IMR-90 (cell line): ENCODE results near the gene DACT1. TPM values are rescaled to one million over a fixed set of nuclear protein-coding genes. Genes with fewer than 3 reads are reported as not detected.

ENCODE experiments used
- ATAC-seq: fragments of 200-7000 bp; cut with Tn5 transposase; 2 replicates; pipeline ENCODE4 v1.9.1; 2020; ENCODE audit warnings: low read depth, mild to moderate bottlenecking, moderate library complexity
- BruUV-seq: library from RNA; stranded (reverse); fragments of 400-500 nt; replicated peaks from 2 replicates; lab custom pipeline; 2021; lab: Mats Ljungman, UMichigan
- CTCF ChIA-PET: fragments of 300-600 bp; formaldehyde crosslinking; extraction: SDS; loops from one replicate; lab custom pipeline; 2021; ENCODE audit warnings: antibody characterized with exemption; lab: Yijun Ruan, JAX
- POLR2A ChIA-PET: fragments of 300-600 bp; sonication (Branson Sonifier 250); formaldehyde crosslinking; loops from one replicate; lab custom pipeline; 2022; ENCODE audit warnings: antibody characterized with exemption; ENCODE audit not compliant: unreplicated experiment; lab: Charles Lee
- DNase-seq: peaks from one replicate; pipeline ENCODE4 v3.0.0; 2013
- H2AFZ ChIP-seq: replicated peaks from 2 replicates; pipeline ENCODE3; 2013; ENCODE audit warnings: low read length, mild to moderate bottlenecking; ENCODE audit not compliant: poor library complexity
- H2AK5ac ChIP-seq: 2 replicates; pipeline ENCODE4 v1.6.1; 2013; ENCODE audit warnings: low read depth, low read length, inconsistent platforms
- H2AK9ac ChIP-seq: replicated peaks from 2 replicates; pipeline ENCODE3; 2013; ENCODE audit warnings: mild to moderate bottlenecking, low read depth, low read length, moderate library complexity; ENCODE audit not compliant: poor library complexity
- H2BK120ac ChIP-seq: 2 replicates; pipeline ENCODE4 v1.6.1; 2013; ENCODE audit warnings: low read depth, low read length, inconsistent platforms
- H2BK15ac ChIP-seq: 3 replicates; pipeline ENCODE4 v1.6.1; 2013; ENCODE audit warnings: low read depth, low read length, inconsistent platforms
- H2BK20ac ChIP-seq: 2 replicates; pipeline ENCODE4 v1.6.1; 2013; ENCODE audit warnings: low read depth, mild to moderate bottlenecking, inconsistent platforms, low read length, moderate library complexity
- H2BK5ac ChIP-seq: 2 replicates; pipeline ENCODE4 v1.6.1; 2013; ENCODE audit warnings: mild to moderate bottlenecking, low read depth, low read length, inconsistent platforms; ENCODE audit not compliant: poor library complexity, severe bottlenecking
- H3K14ac ChIP-seq: replicated peaks from 2 replicates; pipeline ENCODE4 v1.6.1; 2013; ENCODE audit warnings: low read depth, low read length, inconsistent platforms
- H3K18ac ChIP-seq: 2 replicates; pipeline ENCODE4 v1.6.1; 2013; ENCODE audit warnings: low read depth, low read length, control low read depth
- H3K23ac ChIP-seq: 2 replicates; pipeline ENCODE4 v1.6.1; 2013; ENCODE audit warnings: low read depth, low read length, inconsistent platforms
- H3K27ac ChIP-seq: 2 replicates; pipeline ENCODE4 v1.5.1; 2013; ENCODE audit warnings: mild to moderate bottlenecking, control low read depth, low read length; ENCODE audit not compliant: insufficient read depth
- H3K27me3 ChIP-seq: 2 replicates; pipeline ENCODE4 v1.6.1; 2013; ENCODE audit warnings: low read length; ENCODE audit not compliant: control insufficient read depth, insufficient read depth
- H3K36me3 ChIP-seq: 2 replicates; pipeline ENCODE4 v1.6.1; 2013; ENCODE audit warnings: low read length, mixed read lengths; ENCODE audit not compliant: control insufficient read depth, insufficient read depth
- H3K4ac ChIP-seq: 2 replicates; pipeline ENCODE4 v1.6.1; 2013; ENCODE audit warnings: low read depth, low read length, inconsistent platforms
- H3K4me1 ChIP-seq: 2 replicates; pipeline ENCODE4 v1.6.1; 2013; ENCODE audit warnings: low read length, mixed read lengths; ENCODE audit not compliant: control insufficient read depth, insufficient read depth
- H3K4me2 ChIP-seq: 2 replicates; pipeline ENCODE4 v1.6.1; 2013; ENCODE audit warnings: low read depth, mild to moderate bottlenecking, control low read depth, low read length, moderate library complexity
- H3K4me3 ChIP-seq: 2 replicates; pipeline ENCODE4 v1.5.1; 2013; ENCODE audit warnings: low read depth, mild to moderate bottlenecking, control low read depth, low read length, moderate library complexity; ENCODE audit not compliant: insufficient read depth
- H3K56ac ChIP-seq: 2 replicates; pipeline ENCODE4 v1.6.1; 2013; ENCODE audit warnings: low read length, inconsistent platforms; ENCODE audit not compliant: insufficient read depth; ENCODE audit errors: extremely low read depth
- H3K79me1 ChIP-seq, 2 experiments: 2 replicates each; pipeline ENCODE4 v1.6.1; 2013; ENCODE audit warnings: low read length in 2 of 2, inconsistent platforms in 1 of 2, low read depth in 1 of 2
- H3K9ac ChIP-seq: 2 replicates; pipeline ENCODE4 v1.6.1; 2013; ENCODE audit warnings: low read depth, low read length, control low read depth
- H3K9me1 ChIP-seq: 2 replicates; pipeline ENCODE4 v1.6.1; 2013; ENCODE audit warnings: low read length, inconsistent platforms; ENCODE audit not compliant: insufficient read depth
- H3K9me3 ChIP-seq: 2 replicates; pipeline ENCODE4 v1.6.1; 2013; ENCODE audit warnings: low read length; ENCODE audit not compliant: control insufficient read depth, insufficient read depth
- H4K20me1 ChIP-seq: 2 replicates; pipeline ENCODE4 v1.6.1; 2013; ENCODE audit warnings: low read length, inconsistent platforms; ENCODE audit not compliant: insufficient read depth
- H4K5ac ChIP-seq: 2 replicates; pipeline ENCODE4 v1.6.1; 2013; ENCODE audit warnings: mild to moderate bottlenecking, low read depth, low read length, control low read depth
- H4K8ac ChIP-seq, 2 experiments: 2 replicates each; pipeline ENCODE4 v1.6.1; 2013; ENCODE audit warnings: low read depth in 2 of 2, low read length in 2 of 2, control low read depth in 1 of 2, inconsistent platforms in 1 of 2
- H4K91ac ChIP-seq: 2 replicates; pipeline ENCODE4 v1.6.1; 2013; ENCODE audit warnings: low read depth, low read length, inconsistent platforms; ENCODE audit not compliant: insufficient read depth
- BHLHE40 ChIP-seq: fragments of 150-350 bp; IDR thresholded peaks from 2 replicates; pipeline ENCODE4 v1.6.1; 2016; ENCODE audit warnings: mild to moderate bottlenecking, low read depth, low read length
- CEBPB ChIP-seq: IDR thresholded peaks from 2 replicates; pipeline ENCODE4 v1.6.1; 2012; ENCODE audit warnings: low read depth, low read length, improper control_type of control experiment
- FOS ChIP-seq: fragments of 150-350 bp; IDR thresholded peaks from 2 replicates; pipeline ENCODE4 v1.6.1; 2016; ENCODE audit warnings: low read depth, low read length
- MAFK ChIP-seq: IDR thresholded peaks from 2 replicates; pipeline ENCODE4 v1.6.1; 2012; ENCODE audit warnings: low read depth, low read length, improper control_type of control experiment
- MAZ ChIP-seq: IDR thresholded peaks from 2 replicates; pipeline ENCODE4 v1.6.1; 2012; ENCODE audit warnings: low read depth, mild to moderate bottlenecking, low read length, improper control_type of control experiment, moderate library complexity, borderline replicate concordance
- RAD21 ChIP-seq: IDR thresholded peaks from 2 replicates; pipeline ENCODE4 v1.6.1; 2012; ENCODE audit warnings: low read length, improper control_type of control experiment
- RCOR1 ChIP-seq: IDR thresholded peaks from 2 replicates; pipeline ENCODE4 v1.6.1; 2012; ENCODE audit warnings: mild to moderate bottlenecking, low read length, improper control_type of control experiment; ENCODE audit not compliant: insufficient replicate concordance
- whole genome bisulfite sequencing, 2 experiments: methylation state at CpG; one replicate each; pipeline versions ENCODE4 v1.1.5 to v1.1.7; 2013; ENCODE audit warnings: missing lambda C conversion rate in 2 of 2; ENCODE audit not compliant: insufficient read length in 1 of 2; ENCODE audit errors: extremely low coverage in 2 of 2; 5-methylcytosine and 5-hydroxymethylcytosine counted together
- dilution Hi-C: fragments of 300-500 bp; cut with HindIII; formaldehyde crosslinking; loops from one replicate; pipeline ENCODE4 v1.14.3; 2018; ENCODE audit warnings: low sequenced_read_pairs; ENCODE audit not compliant: unreplicated experiment
- in situ Hi-C: fragments of 300-500 bp; cut with MboI; formaldehyde crosslinking; loops from 3 replicates; pipeline ENCODE4 v1.14.3; 2019; ENCODE audit warnings: low sequenced_read_pairs, inconsistent platforms, mixed read lengths
- intact Hi-C: fragments of 100-400 bp; cut with micrococcal nuclease; formaldehyde crosslinking; loops from 2 replicates; pipeline ENCODE4 v1.10.0; 2022
- polyA plus RNA-seq, 3 experiments: library from polyadenylated mRNA; depleted of rRNA; stranded (reverse); fragments of >200 nt; gene quantifications; 2 replicates each; pipeline ENCODE4 v1.2.3, GENCODE V29; 2012; ENCODE audit warnings: low replicate concordance in 1 of 3
- total RNA-seq: library from RNA; depleted of rRNA; stranded (reverse); fragments of >200 nt; gene quantifications from 2 replicates; pipeline ENCODE4 v1.2.3, GENCODE V29; 2012
- TF ChIP-seq, protein P1 (sequence below): conservative IDR thresholded peaks from 2 replicates; pipeline ENCODE4 v1.5.1; 2012; ENCODE audit warnings: mild to moderate bottlenecking, low read depth, low read length, improper control_type of control experiment

DACT1 gene
- total and polyA plus RNA-seq, 2 of the 4 experiments (the other 2 are of a cell fraction), result 6.5 to 9.7 TPM

DNA sequence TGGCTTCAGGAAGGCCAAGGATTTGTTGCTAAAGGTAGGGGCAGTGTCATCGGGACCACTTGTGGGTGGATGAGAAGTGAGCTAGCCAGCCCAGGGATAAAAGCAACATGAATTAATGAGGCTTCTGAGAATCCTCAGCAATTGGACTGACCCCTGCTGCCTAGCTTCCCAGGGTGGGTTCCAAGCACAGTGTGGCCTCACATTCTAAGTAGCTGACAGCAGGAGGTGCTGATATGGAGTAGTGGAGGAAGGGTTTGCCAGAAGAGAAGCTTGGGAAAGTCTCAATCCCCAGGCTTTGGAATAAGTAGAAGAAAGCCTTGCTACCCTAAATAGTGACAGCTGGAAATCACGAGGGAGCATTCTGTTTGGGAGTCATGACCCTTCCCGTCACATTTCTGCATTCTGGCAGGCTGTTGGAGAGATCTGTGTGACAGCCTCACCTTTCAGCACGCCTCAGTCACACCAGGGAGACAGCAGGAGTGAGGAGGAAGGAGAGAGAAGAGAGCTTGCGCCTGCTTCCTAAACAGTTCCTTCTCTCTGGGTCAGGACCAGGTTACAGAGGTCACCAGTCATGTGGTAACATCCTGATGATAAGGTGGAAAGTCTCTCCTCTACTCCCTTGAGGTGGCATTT lies 31.2 kb downstream of the DACT1 start:
- Histone ChIP-seq H3K18ac (no peak overlapping the region), H3K4ac (no peak overlapping the region), H4K5ac (no peak overlapping the region), H4K8ac (no peak overlapping the region), H2AK5ac (no peak overlapping the region), H3K27ac (no peak overlapping the region), H2BK120ac (no peak overlapping the region), H3K56ac (no peak overlapping the region), H2BK15ac (no peak overlapping the region), H3K79me1 (no peaks in the 10 kb centered on the region), H3K36me3 (no peaks in the 10 kb centered on the region), H2AFZ (no peak overlapping the region), H3K4me1 (peaks cover 3% of the 10 kb centered on the region; the same call in 1 of the 2 replicates), H3K14ac (0 out of 2 replicates have a peak overlapping the region, but pooled peaks have one; percentile 21), H3K9me1 (no peaks in the 10 kb centered on the region; the same call in 1 of the 2 replicates), H3K27me3 (peaks cover 22% of the 10 kb centered on the region), H2BK20ac (no peak overlapping the region), H2AK9ac (no peak overlapping the region), H3K4me3 (no peak overlapping the region), H4K91ac (no peak overlapping the region), H3K9me3 (no peaks in the 10 kb centered on the region), H4K20me1 (no peaks in the 10 kb centered on the region), H3K23ac (no peak overlapping the region), H3K9ac (no peak overlapping the region), H2BK5ac (no peak overlapping the region), H3K4me2 (no peak overlapping the region)
- TF ChIP-seq, protein P1, sequence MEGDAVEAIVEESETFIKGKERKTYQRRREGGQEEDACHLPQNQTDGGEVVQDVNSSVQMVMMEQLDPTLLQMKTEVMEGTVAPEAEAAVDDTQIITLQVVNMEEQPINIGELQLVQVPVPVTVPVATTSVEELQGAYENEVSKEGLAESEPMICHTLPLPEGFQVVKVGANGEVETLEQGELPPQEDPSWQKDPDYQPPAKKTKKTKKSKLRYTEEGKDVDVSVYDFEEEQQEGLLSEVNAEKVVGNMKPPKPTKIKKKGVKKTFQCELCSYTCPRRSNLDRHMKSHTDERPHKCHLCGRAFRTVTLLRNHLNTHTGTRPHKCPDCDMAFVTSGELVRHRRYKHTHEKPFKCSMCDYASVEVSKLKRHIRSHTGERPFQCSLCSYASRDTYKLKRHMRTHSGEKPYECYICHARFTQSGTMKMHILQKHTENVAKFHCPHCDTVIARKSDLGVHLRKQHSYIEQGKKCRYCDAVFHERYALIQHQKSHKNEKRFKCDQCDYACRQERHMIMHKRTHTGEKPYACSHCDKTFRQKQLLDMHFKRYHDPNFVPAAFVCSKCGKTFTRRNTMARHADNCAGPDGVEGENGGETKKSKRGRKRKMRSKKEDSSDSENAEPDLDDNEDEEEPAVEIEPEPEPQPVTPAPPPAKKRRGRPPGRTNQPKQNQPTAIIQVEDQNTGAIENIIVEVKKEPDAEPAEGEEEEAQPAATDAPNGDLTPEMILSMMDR, result no peak
- no peak for TF ChIP-seq MAFK
- no peak for TF ChIP-seq MAZ
- TF ChIP-seq CEBPB, result no peak
- no peak for TF ChIP-seq BHLHE40
- no peak for TF ChIP-seq RCOR1
- TF ChIP-seq FOS, result no peak
- no peak for TF ChIP-seq RAD21
- intact Hi-C loops (no loop called here), in situ Hi-C loops (no loop called here), dilution Hi-C loops (no loop called here)
- 50% methylated on average over 1 of the region's 5 CpGs; no CpG with 5 or more reads in 1 of the 2 experiments for WGBS, 2 experiments
- CTCF ChIA-PET, result no interaction called here
- DNase-seq (no peak), ATAC-seq (no peak)
- BruUV-seq, result no TSS peak
- POLR2A ChIA-PET, result interaction anchor here (0.5 kb wide), 1 partner anchor 21 kb away, joined by 4 read pairs; no protein-coding TSS in a partner anchor
